ENCODE measurements around the gene CDKAL1.
"Not testable (repeated sequence)": the region's sequence is repeated elsewhere in the genome, so short reads cannot be mapped to it uniquely, and the experiment has no call there.

Gene CDKAL1

DNA sequence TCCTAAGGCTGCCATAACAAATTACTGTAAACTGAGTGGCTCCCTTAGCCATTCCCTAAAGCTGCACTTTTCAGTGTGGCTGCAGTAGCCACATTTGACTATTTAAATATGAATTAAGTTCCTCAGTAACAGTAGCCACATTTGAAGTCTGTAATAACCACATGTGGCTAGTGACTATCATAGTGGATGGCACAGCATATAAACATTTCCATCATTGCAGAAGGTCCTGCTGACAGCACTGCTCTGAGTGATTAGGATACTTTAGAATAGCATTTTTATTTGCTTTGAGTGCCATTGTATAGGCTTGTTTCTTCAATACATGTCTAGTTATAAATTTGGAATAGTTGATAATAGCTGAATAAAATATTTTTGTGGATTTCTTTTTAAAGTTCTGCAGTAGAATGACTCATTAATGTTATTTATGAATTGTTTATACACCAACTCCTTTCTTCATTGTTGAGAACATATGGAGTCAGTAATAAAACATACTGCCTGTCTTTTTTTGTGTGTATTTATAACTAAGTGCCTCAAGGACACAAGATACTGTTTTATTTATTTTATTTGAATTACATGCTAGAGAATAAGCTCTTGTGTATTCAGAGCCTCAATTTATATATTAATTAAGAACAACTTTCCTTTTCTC lies 217.2 kb downstream of the CDKAL1 start:
- peak; percentile 67 for DNase-seq

DNA sequence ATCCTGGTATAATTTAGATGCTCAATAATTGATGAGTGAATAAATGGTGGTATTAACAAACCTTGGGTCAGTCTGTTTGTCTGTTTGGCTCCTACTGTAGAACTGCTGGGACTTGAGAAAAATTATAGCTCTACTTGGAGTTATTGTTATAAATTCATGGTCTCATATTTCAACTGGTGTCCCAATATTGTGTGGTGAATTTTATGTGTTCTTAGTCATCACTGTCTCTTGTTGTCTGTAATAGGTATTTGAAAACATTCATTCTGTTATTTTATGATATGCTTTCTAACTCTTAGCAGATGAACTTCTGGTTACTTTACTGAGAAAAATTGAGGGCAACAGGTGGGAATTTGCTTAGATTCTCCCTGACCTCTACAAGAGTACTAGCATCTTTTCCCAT lies 221.4 kb downstream of the CDKAL1 start:
- DNase-seq: no peak

- DNase-seq: not testable (repeated sequence)
These were observed 222.4 kb downstream of the CDKAL1 start for GRCh38 chr6:20756584-20757147.

GRCh38 chr6:20757761-20758160 lies 223.5 kb downstream of the CDKAL1 start:
- DNase-seq: no peak

DNA sequence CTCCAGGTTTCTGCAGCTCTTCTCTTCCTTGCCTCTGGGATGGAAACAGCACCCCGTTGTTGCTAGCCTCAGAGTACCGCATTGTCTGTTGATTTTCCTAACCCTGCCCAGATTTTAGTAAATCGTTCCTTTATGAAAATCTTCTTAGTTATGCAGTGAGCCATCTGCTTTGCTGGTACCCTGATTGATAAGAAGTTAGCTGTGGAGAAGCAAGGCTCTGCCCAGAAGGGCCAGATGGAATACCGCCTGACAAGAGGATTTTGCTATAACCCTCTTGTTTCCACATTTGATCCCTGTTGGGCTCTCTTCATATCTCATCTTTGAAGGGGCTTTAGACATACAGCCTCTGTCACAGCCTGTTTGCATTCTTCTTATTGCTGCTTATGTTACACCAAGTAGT lies 229.0 kb downstream of the CDKAL1 start:
- no peak for DNase-seq

DNA sequence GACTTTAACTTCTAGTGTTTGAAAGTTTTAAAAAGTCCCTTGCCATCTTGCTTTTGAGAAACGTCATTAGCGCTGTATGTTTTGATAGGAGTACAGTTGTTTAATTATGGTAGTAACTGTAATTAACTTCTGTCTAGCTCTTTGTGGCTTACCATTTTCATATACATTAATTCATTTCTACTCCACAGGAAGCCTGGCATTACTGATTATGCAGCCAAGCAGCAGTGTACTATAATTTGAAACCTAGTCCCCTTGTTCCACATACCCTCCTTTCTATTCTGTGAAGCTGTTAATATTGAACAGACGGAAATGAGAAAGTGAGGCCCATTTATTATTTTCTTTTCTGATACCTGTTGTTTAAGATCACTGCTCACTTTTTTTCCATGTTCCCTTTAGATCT lies 235.4 kb downstream of the CDKAL1 start:
- no peak for DNase-seq

- no peak for DNase-seq
These were observed 236.5 kb downstream of the CDKAL1 start for GRCh38 chr6:20770773-20771172.

DNA sequence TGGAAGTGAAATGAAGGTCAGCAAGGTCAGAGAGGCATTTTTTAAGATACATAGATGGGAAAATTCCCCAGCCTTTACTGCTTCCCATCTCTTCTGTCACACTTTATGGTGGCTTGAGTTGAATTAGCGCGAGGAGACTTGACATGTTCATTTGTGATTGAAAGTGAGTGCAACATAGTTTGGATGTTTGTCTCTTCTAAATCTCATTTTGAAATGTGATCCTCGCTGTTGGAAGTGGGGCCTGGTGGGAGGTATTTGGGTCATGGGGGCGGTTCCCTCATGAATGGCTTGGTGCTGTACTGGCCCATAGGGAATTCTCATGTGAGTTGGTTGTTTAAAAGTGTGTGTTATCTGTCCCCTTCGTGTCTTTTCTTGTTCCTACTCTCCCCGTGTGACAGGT lies 237.2 kb downstream of the CDKAL1 start:
- DNase-seq: no peak

DNA sequence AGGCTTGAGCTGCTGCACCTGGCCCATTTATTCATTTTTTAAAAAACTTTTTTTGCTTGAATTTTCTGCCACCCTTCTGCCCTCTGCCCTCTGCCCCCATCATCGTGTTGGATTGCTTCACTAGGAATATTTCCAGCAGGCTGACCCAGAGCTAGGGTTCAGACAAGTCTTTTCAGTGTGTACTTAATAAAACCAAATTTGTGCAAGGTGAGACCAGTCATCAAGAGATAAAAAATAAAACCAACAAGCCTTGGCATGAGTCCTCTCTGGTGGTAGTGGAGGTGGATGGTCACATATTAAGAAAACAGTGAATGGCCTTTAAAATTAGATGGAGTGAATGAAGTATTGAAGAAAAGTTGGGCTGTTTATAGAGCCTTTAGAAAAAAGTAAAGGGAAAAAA lies 239.6 kb downstream of the CDKAL1 start:
- DNase-seq: no peak

DNA sequence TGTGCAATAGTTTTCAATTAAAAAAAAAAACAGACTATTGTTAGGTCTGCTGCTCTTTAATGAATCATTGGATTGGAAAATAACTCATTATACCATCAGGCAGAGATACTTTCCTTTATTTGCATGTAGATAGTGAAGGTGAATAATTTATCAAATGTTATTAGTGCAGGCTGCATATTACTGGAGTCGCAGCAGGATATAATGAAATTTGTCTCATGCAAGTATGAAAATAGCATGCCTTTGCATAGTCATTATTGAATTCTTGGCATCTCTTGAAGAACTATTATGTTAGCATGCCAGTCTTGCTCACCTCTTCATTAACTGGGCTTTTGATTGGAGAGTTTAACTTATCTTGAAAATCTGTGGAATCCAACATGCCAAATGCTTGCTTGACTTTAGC lies 241.7 kb downstream of the CDKAL1 start:
- peak; percentile 22 for DNase-seq

GRCh38 chr6:20777801-20778200 lies 243.5 kb downstream of the CDKAL1 start:
- DNase-seq: no peak

- no peak for DNase-seq
These were observed 244.2 kb downstream of the CDKAL1 start for GRCh38 chr6:20778459-20778858.

DNA sequence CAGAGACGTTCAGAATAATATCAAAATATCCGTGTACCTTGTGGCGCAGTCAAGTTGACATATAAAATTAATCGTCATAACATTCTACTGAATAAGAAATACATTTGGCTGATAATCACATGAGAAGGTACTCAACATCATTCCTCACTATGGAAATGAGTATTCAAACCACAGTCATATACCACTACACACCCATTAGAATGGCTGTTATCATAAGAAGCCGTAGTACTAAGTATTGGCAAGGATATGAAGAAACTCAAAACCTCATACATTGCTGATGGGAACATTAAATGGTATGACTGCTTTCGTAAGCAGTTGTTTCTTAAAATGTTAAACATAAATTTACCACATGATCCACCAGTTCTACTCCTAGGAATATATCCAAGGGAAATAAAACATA lies 244.7 kb downstream of the CDKAL1 start:
- peak; percentile 25 for DNase-seq

DNA sequence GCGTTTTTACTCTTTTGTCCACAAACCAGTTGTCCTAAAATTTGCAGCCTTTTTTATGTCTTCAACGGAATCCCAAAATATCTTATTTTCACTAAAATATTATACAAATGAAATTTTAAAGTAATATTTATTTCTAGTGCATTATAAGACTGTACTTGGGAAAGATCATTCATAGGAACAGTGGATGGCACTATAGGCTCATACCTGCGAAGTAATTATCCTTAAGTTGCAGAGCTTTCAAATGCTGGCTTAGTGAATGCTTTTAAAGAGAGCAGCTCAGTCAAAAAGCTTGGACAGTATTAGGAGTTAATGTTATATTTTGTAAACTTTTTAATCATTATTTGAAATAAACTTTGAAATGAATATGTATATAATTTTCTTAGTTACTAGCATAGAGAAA lies 254.9 kb downstream of the CDKAL1 start:
- peak; percentile 15 for DNase-seq

- no peak for DNase-seq
These were observed 256.0 kb downstream of the CDKAL1 start for GRCh38 chr6:20790032-20790791.

DNA sequence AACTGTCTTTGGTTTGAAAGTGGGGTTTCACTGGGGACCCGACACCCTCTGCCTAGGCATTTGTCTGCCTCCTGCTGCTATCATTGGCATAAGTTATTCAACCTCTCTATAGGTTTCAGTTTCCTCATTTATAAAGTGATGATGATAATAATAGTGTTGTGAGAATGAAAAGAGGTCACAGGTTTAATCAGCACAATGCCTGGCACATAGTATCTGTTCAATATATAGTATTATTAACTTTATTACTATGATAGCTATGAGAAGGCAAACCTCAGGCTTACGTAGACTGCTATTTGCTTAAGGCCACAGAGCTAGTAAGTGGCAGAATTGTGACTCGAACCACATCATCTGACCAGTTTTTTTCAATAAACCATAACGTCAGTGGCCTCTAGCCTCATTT lies 256.8 kb downstream of the CDKAL1 start:
- no peak for DNase-seq

- DNase-seq: no peak
These were observed 257.7 kb downstream of the CDKAL1 start for GRCh38 chr6:20791944-20792343.

- DNase-seq: no peak
These were observed 258.9 kb downstream of the CDKAL1 start for GRCh38 chr6:20793174-20793573.

- no peak for DNase-seq
These were observed 263.3 kb downstream of the CDKAL1 start for GRCh38 chr6:20797597-20797996.

- DNase-seq: peak; percentile 94
These were observed 266.0 kb downstream of the CDKAL1 start for GRCh38 chr6:20800229-20800628.

- DNase-seq: no peak
These were observed 266.4 kb downstream of the CDKAL1 start for GRCh38 chr6:20800653-20801052.

- no peak for DNase-seq
These were observed 267.3 kb downstream of the CDKAL1 start for GRCh38 chr6:20801595-20801994.

DNA sequence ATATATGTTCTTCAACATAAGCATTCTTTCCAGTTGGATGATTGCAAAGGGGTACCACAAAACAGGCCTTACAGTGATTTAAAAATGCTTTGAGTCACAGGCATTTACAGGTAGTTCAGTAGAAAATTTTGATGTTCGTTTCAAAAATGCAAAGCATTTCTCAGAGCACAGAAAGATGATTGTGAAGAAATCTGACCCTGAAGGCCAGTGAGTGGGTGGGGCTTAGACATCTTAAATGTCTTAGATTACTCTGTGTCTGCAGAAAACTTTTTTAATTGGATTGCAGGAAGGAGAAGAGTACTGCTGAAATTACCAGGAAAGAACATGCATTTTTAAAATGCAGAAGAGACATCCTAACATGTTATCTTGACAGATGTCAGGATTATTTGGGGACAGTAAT lies 268.3 kb downstream of the CDKAL1 start:
- peak; percentile 30 for DNase-seq

- no peak for DNase-seq
These were observed 270.8 kb downstream of the CDKAL1 start for GRCh38 chr6:20805021-20805420.
